Endothelial cell of umbilical vein (primary cell): Measurements from ENCODE around the gene PEX3.

Source experiments
- CTCF ChIP-seq, 2 donors: IDR thresholded peaks; 1 replicate in 1 of 2; 2 replicates in 1 of 2; pipeline ENCODE4 v1.5.1; 2011; ENCODE audit warnings: low read length in 2 of 2, mild to moderate bottlenecking in 2 of 2, moderate library complexity in 2 of 2, control low read depth in 1 of 2, inconsistent platforms in 1 of 2, low read depth in 1 of 2; ENCODE audit not compliant: insufficient read depth in 1 of 2; ENCODE audit errors: extremely low read depth in 1 of 2
- POLR2A ChIP-seq: IDR thresholded peaks from 2 replicates; pipeline ENCODE4 v1.6.1; 2012; ENCODE audit warnings: low read depth, mild to moderate bottlenecking, control low read depth, low read length

- no peak for TF ChIP-seq CTCF (IDR thresholded peaks at IDR 0.05; ENCODE audit: extremely low read depth in 1 of 2, insufficient read depth in 1 of 2, low read depth in 1 of 2, low read length in 2 of 2)
- TF ChIP-seq POLR2A: no peak
Observed at GRCh38 chr6:143476545-143476944, 25.9 kb downstream of the PEX3 start.
